ENCODE results near the gene CETN1.

CETN1 gene

DNA sequence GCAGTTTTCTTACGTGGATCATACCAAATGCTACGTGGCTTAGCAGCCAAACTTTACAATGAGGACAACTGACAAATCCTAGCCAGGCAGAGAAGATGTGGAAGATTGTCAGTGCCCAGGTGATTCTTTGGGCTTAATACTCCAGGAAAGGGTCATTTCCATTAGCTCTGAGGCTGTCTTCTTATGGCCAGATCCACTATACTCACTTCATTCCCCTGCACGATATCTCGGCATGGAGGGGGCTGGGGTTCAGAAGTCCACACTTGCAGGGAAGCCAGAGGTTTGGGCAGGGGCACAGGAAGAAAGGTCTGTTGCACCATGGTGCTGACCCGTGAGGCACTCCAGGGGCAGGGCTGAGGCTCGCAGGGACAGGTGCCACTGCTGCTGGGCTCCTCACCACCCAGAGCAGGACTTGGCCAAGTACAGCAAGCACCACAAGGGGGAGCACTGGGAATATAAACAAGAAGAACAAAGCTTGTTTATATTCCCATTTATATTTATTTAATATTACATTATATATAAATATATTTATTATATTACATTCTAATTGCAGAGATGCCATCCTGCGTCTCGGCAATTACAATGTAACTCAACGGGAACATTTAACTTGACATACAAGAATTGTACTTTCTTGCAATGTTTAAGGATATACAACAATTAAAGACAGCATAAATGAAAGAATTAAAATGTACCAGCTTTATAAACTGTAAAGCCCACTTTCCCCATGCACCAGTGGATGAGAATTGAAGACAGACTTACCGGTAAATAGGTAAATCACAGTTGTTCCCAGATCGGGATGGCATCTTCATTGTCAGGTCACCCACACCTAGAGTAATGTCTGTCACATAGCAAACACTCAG lies 43.8 kb downstream of the CETN1 start:
- DNase-seq (ENCODE audit: low spot score): peak; percentile 61

DNA sequence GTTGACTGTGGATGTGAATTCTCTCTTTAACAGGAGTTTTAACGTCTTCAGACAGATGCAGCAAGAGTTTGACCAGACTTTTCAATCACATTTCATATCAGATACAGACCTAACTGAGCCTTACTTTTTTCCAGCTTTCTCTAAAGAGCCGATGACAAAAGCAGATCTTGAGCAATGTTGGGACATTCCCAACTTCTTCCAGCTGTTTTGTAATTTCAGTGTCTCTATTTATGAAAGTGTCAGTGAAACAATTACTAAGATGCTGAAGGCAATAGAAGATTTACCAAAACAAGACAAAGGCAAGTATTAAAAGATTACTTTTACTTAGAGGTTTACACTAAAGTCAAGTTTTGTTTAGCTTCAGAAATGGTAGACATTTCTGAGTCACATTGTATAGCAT lies 47.1 kb downstream of the CETN1 start:
- DNase-seq (ENCODE audit: low spot score): no peak

DNA sequence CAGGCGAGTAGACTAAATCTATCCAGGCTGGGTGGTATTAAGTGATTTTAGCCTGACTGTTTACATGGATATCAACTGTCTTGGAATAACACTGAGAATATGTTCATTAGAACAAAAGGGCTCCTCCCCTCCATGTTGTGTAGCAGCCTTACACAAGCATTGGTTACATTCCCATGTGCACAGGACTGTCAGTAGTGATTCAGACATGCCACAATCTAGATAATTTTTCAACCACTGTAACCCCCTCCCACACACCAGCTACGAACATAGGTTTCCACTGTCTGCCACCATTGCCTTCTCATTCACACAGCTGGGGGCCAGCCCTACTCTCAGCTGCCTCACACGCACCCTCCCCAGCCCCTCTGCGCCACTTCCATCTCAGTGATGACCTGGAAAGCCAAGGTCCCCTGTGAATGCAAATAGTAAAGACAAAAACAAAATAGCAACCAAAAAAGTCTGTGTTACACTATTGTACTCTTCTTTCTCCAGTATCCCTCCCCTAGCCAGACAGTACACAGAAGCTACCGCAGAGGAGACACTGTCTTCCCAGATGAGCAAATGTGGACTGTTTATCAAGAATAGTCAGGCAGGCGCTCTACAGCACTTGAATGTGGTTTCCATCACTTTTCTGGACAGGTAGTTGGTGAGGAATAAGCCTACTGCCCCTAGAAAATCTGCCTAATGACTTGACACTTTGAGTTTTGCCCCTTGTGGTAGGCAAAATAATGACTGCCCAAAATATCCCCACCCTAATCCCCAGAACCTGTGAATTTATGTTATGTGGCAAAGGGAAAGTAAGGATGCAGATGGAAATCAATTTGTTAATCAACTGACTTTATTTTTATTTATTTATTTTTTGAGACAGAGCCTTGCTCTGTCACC lies 49.3 kb downstream of the CETN1 start:
- no peak for DNase-seq (ENCODE audit: low spot score)

DNA sequence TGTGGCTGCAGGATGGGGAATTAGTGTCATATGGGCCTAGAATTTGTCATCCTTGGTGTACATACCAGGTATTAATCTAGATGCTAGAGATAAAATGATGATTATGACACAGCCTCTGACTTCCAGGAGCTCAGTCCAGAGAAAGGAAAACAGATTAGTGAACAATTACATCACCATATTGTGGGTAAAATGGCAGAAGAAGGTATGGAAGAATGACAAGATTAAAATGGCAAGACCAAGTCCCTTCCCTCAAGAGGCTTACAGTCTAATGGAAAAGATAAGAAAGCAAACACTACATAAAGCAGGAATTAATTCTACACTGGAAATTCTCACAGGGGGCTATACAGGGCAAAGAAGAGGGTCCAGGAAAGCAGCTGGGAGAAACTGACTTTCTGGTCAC lies 51.4 kb downstream of the CETN1 start:
- DNase-seq (ENCODE audit: low spot score): no peak

All from hematopoietic multipotent progenitor cell treated with erythropoietin and hydrocortisone succinate and interleukin-3 and kit ligand, for 17 days (in vitro differentiated cells).